OCI-M2 (cell line): ENCODE data around the gene PAN2.
"Not testable (repeated sequence)": the region's sequence is repeated elsewhere in the genome, so short reads cannot be mapped to it uniquely, and the experiment has no call there.

Source experiments
- DNase-seq: peaks from one replicate; lab custom pipeline; 2025; ENCODE audit not compliant: unreplicated experiment; lab: John Stamatoyannopoulos, UW

The PAN2 gene

DNA sequence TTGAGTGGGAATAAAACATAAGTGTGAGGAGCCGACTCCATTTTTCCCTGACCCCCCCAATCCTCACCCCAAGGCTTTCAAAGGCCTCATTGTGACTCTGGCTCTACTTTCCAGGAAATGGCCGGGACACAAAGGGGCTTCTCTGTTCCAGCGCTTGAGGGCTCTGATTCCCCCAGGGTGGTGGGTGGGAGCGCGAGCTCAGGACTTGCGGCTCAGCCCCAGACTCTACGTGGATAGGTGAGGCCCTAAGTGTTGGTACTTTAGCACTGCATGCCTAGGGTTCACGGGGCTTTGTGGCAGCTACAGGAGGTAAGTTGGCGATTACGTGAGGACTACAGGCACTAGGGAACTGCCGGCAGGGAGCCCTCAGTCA lies 18.6 kb downstream of the PAN2 start:
- no peak for DNase-seq

DNA sequence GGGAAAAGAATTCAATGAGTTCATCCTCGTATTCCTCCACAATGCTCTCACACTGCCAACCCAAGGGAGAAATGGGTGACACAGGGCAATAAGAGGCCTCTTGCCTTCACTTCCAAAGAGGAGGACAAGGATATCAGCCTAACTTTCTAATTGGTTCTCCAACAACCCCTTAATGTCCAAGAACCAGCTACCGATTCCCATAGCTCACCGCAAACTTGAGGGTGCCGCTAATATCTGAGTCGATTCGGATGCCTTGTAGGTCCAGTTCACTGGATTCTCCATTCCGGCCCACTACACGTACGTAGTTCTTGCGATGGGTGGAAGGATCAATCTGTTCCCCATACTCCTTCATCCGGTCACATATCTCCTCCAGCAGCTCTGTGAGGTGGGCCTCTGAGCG lies 22.8 kb downstream of the PAN2 start:
- no peak for DNase-seq

DNA sequence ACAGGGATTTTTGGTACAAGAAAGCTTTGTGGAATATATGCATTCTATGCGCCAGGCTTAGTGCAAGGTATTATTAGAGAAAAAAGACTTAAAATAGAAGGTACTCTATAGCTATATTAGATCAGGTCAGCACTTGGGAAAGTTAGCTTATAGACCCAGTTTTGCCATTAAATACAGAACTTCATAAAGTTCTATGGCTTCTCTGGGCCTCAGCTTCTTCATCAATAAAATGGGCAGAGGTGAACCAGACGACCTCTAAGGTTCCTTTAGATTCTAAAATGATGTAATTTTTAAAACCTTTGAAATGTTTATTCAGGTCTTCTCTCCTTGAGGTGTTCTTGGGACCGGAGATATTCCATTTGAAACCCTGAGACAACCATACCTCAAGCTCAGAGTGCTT lies 25.1 kb downstream of the PAN2 start:
- DNase-seq = no peak

DNA sequence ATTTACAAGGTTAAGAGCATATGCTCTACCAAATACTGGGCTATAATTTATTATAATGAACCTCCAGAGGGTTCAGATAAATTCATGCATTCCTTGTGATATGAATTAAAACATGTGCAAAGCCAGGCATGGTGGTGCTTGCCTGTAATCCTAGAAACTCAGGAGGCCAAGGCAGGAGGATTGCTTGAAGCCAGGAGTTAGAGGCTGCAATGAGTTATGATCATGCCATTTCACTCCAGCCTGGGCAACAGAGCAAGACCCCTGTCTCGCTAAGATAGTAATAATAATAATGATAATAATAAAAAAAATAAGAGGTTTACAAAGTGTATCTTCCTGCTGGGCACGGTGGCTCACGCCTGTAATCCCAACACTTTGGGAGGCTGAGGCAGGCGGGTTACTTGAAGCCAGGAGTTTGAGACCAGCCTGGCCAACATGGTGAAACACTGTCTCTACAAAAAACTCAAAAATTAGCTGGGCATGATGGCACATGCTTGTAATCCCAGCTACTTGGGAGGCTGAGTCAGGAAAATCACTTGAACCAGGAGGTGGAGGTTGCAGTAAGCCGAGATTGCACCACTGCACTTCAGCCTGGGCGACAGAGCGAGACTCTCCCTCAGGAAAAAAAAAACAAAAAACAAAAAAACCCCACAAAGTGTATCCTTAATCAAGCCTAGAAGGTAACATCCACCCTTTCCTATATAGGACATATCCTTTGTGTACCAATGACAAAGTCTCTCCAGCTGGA lies 26.4 kb downstream of the PAN2 start:
- no peak for DNase-seq

DNA sequence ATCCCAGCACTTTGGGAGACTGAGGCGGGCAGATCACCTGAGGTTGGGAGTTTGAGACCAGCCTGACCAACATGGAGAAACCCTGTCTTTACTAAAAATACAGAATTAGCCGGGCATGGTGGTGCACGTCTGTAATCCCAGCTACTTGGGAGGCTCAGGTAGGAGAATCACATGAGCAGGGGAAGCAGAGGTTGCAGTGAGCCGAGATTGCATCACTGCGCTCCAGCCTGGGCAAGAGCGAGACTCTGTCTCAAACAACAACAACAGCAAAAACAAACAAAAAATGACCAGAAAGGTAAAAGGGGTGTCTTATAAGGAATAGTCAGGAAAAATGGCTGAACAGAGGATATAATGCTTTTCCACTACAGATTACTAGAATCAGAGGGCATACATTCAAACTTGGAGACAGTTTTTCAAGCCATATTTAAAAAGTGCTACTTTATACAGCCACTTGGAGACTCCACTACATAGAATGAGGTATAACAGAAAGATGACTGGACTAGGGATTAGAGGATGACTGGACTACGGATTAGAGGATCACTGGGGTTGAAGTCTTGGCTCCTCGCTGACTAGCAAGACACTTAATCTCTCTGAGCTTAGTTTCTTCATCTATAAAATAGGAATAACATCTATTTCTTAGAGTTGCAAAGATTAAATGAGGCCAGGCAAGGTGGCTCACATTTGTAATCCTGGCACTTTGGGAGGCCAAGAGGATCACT lies 28.8 kb downstream of the PAN2 start:
- no peak for DNase-seq

DNA sequence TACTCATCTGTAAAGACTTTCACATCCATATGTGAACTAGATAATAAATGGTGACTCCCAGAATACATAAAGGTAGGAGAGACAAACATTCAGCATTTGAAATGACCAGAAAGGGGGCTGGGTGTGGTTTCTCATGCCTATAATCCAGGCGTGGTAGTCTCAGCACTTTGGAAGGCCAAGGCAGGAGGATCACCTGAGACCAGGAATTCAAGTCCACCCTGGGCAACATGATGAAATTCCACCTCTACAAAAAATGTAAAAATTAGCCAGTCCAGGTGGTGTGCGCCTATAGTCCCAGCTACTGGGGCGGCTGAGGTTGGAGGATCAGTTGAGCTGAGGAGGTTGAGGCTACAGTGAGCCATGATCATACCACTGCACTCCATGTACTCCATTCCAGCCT lies 29.5 kb downstream of the PAN2 start:
- no peak for DNase-seq

DNA sequence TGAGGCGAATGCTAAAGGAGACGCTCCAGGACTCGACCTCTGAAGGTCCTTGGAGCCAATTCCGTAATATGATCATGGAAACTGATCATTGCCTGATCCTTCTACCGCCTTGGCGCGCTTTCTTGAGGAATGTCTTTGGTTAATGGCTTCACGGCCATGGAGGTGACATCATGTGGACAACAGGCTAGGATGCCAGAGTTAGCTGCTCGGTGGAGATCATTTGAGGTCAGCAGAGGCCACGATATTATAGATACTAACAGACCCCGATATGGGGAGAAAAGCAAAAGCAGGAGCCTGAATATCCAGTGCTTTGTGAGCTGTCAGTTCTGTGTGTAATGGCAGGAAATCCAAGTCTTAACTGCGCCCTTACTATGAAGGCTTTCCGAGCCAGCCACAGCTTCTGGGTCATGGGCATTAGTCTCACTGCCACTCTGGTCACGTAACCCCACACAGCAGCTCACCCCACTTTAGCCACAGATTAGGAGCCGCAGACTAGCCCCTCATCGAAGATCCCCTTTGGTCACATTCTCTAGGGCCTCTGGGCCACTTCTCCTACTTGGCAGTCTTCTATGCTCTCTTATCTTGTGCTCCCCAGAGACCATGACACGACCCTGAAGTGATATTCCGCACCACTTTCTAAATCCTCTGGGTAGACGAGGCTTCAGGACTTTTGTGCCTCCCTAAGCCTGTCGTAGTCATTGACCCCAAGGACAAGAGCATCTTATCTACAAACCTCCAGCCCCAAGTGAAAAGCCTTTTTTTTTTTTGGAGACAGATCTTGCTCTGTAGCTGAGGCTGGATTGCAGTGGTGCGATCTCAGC lies 32.9 kb downstream of the PAN2 start:
- DNase-seq = peak; percentile 52

DNA sequence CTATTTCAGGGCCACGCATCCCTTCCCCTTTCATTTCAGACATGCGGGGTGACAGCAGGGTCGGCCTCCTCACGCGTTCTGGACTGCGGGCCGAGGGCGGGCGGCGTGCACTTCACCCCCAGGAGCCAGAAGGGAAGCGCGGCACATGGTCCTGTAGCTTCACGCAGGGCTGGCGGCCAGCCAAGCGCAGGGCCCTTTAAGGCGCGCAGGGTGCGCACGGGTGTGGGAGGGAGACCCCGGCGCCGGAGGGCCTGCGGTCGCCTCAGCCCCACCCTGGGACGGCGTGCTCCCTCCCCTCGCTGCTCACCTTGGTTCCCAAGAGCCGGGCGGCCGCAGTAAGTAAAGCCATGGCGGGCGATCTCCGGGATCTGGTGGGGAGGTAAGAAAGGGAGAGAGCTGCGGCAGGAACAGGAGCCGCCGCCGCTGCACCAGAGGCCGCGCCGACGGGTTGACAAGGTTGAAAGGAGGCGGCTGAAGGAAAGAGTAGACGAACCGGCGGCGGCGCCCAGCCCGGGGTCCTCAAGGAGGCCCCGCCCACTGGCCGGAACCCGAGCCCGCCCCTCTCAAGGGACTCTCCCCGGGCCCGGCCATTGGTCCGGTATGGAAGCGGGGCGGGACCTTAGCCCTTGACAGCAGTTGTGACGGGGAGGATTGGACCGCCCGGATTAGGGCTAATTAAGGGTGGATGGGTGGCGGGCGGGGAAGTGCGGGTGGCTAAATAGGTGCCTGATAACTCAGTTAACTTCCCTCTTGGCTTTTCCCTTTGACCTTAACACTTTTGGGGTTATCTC lies 33.8 kb downstream of the PAN2 start, which contains the start of gene CS:
Gene CS (minus strand): TSS at position 478 of the 791 bp plus-strand sequence. CDS start 129 bp downstream, at position 349.
- DNase-seq = peak; percentile 84

DNA sequence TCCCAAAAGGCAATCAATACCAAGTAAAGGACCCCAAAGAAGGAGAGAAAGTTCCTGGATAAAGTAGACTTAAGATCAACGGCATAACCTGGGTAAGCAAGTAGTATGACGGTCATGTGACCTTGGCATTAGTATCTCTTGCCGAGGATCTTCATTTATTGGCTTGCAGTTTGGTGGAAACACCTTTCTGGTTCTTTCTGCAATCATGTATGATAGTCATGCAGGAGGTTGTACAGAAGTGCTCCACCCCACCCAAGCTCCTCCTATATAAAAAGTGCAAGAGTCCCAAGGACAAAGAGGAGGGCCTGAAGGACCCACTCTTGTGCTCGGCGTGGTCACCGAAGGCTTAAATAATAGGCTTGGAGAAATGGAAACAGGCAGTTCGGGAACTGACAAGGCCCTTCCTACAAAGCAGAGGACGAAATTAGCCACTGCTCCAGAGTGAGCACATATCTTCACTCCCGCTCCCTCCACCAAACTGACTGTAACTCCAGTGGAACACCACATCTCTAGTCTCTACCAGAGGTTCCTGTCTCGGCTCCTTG lies 34.4 kb downstream of the PAN2 start:
- no peak for DNase-seq

DNA sequence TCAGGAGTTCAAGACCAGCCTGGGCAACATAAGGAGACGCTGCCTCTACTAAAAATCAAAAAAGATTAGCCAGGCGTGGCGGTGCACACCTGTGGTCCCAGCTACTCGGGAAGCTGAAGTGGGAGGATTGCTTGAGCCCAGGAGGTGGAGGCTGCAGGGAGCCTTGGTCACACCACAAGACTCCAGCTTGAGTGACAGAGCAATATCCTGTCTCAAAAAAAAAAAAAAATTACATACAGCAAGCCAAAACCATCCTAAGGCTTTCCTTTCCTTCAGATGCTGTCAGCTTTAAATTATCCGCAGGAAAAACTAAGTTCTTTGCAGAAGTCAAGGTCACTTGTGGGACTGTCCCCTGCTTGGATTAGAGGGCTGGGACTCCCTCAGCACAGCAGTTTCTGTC lies 35.0 kb downstream of the PAN2 start:
- DNase-seq = no peak

DNA sequence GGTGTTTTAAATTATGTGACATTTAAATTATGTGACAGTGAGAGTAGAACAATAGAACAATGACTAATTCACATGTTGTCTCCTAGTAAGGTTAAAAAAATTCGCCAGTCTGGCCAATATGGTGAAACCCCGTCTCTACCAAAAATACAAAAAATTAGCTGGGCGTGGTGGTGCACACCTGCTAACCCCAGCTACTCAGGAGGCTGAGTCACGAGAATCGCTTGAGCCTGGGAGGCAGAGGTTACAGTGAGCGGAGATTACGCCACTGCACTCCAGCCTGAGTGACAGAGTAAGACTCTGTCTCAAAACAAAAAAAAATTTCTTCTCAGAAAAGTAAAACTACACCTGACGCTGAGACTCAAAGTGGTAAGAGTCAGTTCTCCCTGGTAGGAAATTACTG lies 36.4 kb downstream of the PAN2 start:
- no peak for DNase-seq

DNA sequence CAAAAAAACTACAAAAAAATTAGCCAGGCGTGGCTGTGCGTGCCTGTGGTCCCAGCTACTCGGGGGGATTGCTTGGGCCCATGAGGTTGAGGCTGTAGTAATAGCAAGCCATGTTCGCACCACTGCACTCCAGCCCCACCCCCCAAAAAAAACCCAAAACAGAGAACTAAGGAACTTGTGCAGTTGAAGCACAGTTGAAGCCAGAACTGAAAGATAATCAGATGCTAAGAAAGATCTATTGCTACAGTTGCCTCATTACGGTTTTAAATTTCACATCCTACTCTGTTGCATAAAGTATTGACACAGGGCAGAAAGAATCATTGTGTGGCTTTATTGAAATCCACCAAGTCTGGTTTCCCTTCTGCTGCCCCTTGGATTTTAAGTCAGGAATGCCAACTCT lies 37.5 kb downstream of the PAN2 start:
- no peak for DNase-seq

DNA sequence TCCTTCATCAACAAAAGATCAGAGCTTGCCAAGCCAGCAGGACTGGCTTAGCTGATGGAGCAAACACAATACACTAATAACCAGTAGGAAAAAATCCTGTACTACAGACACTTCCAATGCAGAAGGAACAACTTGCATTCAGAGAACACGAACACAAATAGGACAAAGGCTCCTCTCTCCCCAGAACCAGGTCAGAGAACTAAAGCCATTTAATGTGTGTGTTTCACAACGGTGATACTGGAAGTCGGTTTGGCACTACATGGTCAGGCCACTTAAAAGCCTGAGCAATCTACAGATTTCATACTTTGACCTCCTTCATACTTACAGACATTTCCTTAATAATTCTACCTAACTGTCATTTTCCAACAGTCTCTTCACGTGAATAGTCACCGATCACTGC lies 40.0 kb downstream of the PAN2 start:
- DNase-seq = no peak

DNA sequence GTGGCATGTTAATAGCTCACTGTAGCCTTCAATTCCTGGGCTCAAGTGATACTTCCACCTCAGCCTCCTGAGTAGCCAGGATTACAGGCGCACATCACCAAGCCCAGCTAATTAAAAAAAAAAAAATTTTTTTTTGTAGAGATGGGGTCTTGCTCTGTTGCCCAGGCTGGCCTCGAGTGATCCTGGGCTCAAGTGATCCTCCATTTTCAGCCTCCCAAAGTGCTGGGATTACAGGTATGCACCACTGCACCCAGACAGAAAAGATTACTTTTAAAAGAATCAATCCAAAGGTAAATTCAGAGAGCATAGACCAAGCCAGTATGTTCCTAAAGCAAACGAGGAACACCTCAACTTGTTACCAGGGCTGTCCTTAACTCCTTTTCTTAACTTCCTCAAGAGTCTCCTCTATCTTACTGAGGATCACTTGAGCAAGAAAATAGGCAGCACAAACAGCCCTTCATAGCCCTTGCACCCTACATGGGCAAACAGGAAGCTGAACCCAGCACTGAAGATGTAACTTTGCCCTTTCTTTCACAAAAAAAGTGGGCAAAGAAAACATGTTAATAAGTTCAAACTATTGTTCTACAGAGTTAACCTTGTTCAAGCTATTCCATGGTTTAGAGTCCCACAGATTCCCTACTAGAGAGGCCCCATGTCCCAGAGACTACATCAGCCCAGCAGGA lies 45.0 kb downstream of the PAN2 start:
- DNase-seq = no peak

DNA sequence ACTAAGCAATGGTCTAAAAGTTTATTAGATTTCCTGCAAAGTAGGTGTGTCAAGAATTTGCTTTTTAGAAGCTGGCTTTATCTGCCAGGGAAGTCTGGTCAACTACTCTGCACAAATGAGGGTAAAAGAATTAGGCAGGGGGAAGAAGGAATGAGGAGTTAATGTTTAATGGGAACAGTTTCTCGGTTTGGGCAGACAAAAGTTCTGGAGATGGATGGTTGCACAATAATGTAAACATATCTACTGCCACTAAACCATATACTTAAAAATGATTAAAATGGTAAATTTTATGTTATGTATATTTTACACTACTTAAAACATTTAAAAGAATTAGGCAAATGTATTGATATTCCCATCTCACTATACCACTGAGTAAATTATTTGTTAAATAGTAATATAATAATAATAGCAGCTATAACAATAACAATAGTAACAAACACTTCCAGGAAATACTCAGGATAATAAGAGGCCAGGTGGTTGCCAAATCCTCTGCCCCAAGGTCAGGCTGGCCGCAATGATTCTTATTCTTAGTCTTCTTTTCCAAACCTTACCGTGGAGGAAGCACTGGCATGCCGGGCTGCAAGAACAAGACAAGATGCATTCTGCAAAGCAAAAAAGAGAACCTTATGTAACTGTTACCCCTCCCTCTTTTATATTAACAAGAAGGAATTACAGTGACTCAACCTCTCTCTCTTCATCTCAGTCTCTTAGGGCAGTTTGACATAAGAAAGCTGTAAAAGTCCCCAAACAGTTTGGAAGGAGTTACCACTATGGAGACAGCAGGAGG lies 47.6 kb downstream of the PAN2 start:
- DNase-seq = no peak

DNA sequence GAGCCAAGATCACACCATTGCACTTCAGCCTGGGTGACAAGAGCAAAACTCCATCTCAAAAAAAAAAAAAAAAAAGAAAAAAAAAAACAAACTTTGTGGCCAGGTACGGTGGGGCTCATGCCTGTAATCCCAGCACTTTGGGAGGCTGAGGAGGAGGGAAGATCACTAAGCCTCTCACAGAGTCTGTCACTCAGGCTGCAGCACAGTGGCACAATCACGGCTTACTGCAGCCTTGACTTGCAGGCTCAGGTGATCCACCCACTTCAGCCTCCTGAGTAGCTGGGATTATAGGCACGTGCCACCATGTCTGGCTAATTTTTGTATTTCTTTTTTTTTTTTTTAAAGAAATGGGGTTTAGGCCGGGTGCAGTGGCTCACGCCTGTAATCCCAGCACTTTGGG lies 49.5 kb downstream of the PAN2 start:
- DNase-seq = not testable (repeated sequence)

DNA sequence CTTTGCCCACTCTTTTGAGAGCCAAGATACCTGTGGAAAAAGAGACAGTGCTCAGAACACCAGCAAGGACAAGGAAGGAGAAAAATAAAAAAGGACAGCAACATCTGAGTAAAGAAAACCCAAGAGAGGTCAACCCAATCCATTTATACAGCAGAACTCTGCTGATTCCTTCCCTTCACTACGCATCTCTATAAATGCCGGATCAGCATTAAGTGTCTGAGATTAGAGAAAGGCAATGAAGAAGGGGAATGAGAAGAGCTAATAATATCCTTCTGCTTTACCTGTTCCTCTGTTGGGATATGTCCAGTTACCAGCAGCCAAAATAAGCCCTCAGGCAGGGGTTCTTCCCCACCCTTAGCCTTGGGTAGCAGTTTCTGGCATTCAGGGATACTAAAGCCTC lies 51.2 kb downstream of the PAN2 start:
- no peak for DNase-seq

DNA sequence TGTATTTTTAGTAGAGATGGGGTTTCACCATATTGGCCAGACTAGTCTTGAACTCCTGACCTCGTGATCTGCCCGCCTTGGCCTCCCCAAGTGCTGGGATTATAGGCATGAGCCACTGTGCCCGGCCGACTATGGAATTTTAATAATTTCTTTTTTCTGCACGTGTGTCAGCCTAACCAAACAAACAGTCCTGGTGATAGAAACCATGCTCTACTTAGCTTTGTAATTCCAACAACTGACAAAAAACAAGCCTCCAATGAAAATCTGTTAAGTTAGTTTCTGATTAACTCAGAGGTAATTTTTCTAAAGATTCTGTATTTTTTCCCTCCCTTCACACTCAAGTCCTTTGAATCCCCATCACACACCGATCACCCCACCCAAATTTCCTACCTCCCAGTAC lies 51.8 kb downstream of the PAN2 start:
- no peak for DNase-seq

DNA sequence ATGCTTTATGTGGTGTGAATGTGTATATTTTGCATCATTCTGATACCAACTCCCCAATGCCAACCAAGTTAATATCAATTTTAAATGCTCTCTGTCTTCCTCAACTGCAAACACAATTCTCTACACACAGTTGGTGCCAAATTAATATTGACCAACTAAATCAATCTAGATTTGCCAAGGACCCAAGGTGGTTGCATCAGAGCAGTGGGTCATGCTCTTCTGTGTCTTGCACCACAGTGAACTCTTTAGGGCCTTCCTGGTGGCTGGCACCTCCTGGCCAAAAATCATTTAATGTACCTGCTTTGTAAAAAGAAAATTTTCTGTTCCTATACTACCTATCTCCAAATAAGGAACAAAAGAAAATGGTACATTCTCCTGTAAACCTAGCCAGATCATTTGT lies 53.0 kb downstream of the PAN2 start:
- no peak for DNase-seq
